Non-pigmented ciliary epithelial cell (primary cell): ENCODE data around the gene CALML4.
"Not testable (repeated sequence)": the region's sequence is repeated elsewhere in the genome, so short reads cannot be mapped to it uniquely, and the experiment has no call there.

ENCODE experiments used
- DNase-seq: peaks from one replicate; pipeline ENCODE4 v3.0.0-alpha.2; 2010; ENCODE audit warnings: low read depth

Gene CALML4, protein sequence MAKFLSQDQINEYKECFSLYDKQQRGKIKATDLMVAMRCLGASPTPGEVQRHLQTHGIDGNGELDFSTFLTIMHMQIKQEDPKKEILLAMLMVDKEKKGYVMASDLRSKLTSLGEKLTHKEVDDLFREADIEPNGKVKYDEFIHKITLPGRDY

DNA sequence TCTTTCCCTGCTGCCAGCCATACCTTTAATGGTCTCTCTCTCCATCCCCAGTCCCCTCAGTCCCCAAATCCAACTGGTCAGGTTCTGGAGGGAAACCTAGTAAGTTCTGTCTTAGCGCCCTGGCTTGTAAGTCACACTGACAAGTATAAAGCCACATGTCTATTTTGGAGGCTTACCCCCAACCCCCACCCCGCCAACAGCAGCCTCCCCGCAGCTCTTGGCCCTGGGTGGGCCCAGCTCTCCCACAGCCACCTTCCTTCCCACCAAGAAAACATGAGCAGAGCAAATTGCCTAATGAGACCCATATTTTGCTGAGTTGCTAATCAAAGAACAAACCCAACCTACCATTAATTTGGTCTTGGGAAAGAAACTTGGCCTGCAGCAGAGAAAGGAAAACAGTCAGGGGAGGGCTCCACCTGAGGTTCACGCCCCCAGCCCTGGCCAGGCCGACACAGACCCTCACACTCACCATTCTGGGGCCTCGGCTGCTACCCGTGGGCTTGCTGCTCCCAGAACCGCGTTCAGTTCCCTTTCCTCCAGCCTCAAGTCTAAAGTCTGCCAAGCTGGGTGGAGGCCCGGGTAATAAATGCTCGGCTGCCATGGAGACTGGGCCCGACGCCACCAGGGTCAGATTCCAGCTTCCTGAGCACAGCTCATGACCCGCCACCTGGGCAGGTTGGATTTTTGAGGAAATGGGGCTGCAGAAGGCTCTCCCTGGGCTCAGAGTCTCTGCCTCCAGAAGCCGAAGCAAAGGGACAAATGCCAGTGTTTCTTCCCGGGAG is at the start of gene CALML4:
Gene CALML4 (minus strand): TSS at position 557 of the 782 bp plus-strand sequence. CDS start 85 bp downstream, at position 472.
- no peak for DNase-seq

DNA sequence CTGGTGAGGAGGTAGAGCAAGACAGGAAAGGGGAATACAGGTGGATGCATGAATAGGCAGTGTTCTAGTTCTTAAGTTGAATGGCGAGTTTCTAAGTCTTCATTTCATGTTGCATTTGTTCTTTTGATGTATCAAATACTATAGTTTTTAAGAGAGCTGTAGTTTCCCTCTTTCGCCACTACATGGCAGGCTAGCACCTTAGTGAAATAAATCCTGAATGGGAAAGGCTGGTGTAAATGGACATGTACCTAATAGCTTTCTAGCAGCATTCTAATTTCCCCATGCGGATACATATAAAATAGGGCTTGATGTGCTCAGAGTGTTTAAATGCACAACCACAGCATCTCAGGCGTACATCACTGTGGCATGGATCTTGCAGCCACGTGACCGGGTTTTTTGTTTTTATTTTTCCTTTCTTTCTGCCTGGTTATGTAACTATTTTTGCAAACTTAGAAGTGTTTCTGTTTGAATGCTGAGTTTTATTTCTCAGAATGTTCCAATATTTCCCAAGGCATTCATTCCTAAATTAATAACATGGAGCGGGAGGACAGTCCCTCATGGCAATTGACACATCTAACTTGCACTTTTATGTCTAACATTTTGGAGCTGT is 47.9 kb upstream of the CALML4 start:
- no peak for DNase-seq

DNA sequence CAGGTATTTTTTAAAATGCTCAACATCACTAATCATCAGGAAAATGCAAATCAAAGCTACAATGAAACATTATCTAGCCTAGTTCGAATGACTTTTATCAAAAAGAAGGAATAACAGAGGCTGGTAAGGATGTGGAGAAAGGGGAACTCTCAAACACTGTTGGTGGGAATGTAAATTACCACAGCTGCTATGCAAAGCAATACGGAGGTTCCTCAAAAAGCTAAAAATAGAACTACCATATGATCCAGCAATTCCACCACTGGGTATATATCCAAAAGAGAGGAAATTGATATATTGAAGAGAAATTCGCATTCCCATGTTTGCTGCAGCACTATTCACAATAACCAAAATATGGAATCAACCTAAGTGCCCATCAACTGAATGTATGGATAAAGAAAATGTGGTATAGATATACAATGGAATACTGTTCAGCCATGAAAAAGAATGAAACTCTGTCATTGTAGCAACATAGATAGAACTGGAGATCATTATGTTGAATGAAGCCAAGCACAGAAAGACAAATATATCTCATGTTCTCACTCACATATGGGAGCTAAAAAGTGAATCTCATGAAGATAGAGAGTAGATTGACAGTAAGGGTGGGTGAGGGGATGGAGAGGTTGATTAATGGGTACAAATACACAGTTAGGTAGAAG is 44.1 kb upstream of the CALML4 start:
- DNase-seq = no peak

DNA sequence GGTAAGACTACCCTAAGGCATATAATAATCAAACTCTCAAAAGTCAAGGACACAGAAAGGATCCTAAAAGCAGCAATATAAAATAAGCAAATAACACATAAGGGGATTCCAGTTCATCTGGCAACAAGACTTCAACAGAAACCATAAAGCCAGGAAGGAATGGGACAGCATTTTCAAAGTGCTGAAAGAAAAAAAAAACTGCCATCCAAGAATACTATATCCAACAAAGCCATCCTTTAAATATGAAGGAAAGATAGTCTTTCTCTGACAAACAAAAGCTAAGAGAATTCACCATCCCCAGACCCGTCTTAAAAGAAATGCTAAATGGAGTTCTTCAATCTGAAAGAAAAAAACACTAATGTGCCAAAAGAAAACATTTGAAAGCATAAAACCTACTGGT is 39.1 kb upstream of the CALML4 start:
- DNase-seq = no peak

DNA sequence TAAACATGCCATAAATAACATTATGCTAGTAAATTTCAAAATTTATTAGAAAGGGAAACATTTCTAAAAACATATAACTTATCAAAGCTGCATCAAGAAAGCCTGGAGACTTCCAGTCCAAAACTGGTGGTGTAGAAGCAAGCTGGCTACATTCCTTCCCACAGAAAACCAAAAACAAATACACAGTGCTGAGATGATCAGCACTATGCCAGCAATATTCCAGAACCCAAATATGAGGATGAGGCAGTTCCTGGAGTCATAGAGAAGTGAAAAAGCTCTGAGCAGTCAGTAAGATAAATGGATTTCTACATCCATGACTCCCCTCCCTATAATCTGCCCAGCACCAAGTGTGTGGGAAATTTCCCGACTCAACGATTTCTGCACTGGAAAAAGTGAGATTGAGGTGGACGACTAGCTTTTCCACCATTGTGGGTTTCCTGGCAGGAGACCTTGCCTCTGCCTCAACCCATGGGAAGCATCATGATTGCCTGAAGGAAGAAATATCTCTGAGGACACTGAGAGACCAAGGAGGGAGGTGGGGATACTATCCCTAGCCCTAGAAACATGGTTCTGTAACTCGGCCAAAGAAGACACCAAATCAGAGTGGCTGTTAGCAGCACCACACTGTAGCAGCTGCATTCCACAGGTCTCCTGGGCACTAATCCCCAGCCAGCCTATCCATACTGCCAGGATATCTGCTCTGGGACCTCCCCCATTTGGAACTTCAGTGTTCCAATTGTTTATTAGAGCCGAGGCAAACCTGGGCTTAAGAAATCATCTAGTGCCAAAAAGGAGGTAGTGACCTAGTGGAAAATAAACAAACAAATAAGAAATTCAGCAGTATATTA is 36.2 kb upstream of the CALML4 start:
- DNase-seq = no peak

DNA sequence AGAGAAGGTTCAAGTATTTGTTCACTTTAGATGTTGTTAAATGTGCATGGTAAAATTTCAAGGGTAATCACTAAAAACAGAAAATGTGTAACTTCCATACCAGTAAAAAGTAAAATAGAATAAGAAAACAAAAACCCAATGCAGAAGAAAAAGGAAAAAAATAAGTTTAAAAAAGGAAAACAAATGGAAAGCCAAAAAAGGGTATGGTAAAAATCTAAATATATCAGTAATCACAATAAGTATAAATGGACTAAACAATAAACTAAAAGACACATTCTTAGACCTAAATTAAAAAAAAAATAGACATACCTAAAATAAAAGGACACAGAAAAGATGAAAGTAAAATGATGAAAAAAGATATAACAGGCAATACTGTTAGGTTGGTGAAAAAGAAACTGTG is 33.9 kb upstream of the CALML4 start:
- no peak for DNase-seq

DNA sequence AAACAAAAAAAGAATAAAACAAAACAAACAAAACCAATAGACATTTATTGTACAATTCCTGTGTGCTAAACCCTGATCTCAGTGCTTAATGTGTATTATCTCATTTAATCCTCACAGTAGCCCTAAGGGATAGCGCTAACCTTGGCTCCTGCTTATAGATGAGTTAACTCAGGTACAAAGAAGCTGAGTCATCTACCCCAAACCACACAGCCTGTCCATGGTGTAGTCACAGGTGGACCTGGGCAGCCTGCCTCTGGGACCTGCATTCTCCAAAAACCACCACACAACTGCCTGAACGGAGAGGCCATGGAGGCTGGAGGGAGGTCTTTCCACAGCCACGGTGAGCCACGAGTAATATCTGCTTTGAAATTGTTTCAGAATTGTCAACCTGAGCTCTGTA is 29.9 kb upstream of the CALML4 start:
- no peak for DNase-seq

DNA sequence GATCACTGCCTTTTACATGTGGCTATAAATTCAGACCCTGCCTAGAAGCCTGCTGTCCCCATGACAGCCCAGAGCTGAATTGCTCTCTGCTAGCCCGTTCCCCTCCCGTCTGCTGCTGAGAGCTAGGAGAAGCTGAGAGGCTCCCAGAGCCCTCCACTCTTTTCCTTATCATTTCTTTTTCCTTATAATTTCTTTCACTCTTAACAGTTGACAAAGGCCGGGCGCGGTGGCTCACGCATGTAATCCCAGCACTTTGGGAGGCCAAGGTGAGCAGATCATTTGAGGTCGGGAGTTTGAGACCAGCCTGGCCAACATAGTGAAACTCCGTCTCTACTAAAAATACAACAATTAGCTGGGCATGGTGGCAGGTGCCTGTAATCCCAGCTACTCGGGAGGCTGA is 29.4 kb upstream of the CALML4 start:
- DNase-seq = not testable (repeated sequence)

DNA sequence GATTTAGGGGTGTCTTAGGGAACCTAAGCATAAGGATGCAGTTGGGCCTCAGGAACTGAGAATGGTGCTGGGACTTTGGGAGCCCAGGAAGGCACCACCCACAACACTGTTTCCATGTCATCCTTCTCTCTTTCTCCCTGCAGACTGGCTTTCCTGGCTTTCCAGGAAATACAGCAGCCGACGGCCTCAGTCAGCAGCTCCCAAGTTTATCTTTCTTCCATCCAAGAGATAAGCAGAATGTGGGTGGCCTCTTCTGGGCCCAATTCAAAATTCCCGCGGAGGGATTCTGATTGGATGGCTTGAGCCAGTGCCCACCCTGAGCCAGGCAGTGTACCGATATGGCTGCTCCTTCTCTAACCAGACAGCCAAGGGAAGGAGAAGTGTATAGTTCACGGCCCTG is 28.9 kb upstream of the CALML4 start:
- DNase-seq = no peak

DNA sequence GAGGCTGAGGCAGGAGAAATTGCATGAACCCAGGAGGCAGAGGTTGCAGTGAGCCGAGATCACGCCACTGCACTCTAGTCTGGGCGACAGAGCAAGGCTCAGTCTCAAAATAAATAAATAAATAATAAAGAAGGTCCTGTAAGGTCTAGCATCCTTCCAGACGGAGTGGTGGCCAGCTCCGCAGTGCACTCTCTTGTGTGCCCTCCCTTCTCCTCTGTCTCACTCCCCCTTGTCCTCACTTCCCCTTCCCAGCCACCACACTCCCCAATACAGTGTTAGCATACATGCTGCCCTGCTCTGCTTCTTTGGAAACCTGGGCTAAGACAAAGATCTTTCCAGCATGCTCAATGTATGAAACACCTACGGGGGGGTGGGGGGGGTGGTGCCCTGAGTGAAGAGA is 27.8 kb upstream of the CALML4 start:
- DNase-seq = no peak

DNA sequence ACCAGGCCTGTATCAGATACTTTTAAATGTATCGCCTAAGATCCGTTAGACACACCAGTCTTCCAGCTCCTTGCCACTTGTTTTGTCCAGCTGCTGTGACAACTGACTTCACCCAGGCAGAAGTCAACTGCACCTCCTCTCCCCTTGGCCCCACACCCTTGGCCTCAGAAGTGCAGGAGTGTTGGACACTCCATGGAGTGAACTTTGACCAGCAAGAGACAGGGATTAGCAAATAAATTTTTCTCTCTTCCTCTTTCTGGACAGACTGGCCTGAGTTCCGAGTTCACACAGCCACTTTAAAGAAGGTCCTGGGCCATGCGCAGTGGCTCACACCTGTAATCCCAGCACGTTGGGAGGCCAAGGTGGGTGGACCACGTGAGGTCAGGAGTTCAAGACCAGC is 27.3 kb upstream of the CALML4 start:
- DNase-seq = no peak

DNA sequence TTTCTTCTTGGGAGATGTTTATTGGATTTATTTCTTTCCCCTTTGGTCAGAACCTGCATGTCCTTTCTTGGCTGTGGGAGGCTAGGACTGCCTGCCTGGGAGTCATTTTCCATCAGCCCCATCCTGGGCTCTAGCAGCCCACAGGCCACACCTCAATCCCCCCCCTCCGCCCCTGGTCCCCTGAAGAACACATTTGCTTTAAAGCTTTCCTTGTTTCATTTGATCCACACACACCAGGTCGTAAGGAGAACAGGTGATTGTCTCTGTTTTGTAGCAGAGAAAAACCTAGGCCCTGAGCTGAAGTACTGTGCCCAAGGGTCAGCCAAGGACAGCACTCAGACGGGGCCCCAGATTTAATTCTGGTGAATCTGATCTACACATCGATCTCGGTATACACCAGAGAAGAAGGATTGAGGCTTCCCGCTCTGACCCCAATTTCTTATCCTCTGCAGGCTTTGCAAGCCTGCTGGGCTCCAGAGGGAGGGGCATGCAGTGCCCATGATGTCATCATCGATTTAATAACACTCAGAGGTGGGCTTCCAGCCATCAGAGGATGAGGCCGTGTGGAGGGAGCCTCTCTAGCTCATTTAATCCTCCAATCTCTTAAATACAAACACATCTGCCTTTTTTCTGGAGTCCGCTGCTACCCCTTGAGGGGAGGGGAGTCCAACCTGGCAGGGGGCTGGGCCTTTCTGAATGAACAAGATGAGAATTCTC is 26.1 kb upstream of the CALML4 start:
- DNase-seq = no peak

DNA sequence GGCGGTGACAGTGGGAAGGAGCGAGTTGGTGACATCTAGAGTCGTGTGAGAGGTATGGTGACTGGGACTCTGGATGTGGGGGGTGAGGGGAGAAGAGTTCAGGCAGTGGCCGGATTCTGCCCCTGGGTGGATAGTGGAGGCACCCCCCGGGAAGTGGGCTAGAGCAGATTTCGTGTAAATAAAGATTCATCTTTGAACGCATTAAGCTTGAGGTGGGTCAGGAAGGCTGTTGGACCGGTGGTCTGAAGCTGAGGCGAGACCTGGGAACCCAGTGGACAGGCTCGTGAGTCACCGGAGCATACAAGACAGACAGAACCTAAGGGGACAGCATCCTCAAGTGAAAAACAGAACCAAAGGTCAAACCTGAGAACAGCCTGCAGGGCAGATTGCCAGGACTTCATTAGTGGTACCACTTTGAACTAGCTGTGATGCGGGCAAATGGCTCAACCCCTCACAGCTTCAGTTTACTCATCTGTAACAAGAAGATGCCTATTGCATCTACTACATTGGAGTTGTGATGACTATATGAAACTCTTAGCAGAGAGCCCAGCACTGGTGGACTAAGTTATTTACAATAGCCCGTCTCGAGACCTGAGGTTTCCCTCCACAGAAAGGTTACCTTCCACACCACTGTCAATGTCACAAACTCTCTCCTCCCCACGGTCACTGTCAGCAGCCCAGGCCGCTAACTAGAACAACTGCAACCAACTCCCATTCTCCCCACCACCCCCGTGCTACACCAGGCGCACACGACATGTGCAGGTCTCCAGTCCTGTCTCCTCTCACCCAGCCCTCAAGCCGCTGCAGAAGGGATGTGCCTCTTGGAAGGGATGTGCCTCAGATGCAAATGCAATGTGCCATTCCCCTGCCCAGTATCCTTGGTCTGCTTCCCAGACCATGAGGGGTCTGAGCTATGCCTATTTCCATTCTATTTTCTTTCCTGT is 25.3 kb upstream of the CALML4 start:
- DNase-seq = no peak

DNA sequence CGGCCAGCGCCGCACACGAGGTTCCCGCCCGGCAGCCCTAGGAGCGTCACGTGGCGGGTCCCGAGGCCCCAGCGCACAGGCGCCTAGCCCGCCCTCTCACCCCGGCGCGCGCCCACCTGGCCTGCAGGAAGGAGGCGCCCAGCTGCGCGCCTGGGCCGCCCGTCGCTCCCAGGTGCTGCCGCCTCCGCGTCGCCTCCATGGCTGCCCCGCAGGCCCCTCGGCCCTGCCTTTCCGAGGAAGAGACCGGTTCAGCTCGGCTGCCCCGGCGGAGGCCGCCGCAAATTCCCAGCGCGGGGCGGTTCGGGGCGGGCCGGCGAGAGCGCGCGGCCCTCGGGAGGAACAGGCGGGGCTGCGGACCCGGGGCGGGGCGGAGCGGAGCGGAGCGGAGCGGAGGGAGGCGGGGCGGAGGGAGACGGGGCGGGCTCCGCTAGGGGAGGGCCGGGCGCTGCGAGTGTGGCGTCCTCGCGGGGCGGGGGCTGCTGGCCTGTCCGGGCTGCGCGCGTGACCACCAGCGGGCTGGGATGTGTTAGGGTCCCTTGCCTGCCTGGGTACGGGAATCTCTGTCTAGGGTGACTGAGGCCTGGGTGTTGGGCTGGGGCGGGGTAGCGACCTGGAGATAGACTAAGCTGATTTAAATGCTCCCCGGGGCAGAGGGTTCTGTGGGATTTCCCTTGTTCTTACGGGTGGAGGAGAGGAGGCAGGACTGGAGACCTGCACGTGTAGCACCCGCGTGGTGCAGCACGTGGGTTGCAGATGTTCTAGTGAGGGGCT is 24.4 kb upstream of the CALML4 start, which contains the start of gene CLN6:
Gene CLN6 (minus strand): TSS at position 343 of the 771 bp plus-strand sequence. CDS start 144 bp downstream, at position 199.
- DNase-seq = no peak

DNA sequence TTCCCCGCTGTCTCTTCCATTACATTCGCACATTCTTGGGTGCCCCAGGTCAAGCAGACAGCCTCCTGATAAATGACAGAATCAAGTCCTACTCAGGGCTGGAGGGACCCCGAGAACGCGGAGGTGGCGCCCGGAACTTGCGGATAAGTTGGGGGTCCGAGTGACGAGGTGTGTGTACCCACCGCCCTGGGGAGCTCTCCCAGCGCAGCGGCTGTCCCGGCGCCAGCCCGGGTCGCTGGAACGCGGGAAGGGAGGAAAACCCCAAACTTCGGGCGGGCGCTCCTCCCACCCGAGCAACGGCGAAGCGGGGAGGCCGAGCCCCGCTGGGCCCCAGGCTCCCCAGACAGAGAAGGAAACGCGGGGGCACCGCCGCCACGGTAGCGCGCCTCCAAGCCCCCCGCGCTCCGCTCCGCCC is 23.8 kb upstream of the CALML4 start:
- no peak for DNase-seq

DNA sequence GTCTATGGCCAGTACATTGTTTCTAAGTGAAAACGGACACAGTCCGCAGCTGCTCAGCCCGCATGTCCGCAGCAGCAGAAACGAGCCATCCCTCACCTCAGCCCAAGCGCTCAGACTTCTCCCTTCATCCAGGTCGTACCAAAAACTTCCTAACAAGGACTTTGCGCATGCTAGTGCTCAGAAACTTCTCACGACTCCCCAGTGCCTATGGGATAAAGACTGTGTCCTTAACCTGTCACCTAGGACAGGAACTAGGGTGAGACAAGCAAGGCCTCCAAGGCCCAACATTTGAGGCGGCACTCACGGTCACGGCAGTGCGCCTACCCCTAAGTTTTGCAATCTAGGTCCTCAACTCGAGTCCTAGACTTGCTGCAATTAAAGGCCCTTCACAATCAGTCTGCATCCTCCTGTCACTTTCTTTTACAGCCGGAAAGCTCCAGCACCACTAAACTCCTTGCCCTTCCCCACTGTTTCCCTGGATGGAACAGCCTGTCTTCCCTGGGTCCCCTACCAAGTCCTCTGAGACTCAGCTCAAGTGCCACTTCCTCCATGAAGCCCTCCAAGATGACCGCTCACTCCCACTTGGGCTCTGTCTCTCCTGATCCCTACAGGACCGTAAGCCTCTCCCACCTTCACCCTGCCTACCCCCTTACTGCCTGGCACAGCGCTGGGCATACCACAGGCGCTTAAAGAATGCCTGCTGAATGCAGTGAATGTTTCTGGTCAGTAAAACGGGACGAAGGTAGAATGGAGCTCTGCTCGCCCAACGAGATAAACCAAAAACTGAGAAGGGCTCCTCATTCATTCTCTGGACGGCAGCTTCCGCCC is 23.2 kb upstream of the CALML4 start:
- DNase-seq = no peak

DNA sequence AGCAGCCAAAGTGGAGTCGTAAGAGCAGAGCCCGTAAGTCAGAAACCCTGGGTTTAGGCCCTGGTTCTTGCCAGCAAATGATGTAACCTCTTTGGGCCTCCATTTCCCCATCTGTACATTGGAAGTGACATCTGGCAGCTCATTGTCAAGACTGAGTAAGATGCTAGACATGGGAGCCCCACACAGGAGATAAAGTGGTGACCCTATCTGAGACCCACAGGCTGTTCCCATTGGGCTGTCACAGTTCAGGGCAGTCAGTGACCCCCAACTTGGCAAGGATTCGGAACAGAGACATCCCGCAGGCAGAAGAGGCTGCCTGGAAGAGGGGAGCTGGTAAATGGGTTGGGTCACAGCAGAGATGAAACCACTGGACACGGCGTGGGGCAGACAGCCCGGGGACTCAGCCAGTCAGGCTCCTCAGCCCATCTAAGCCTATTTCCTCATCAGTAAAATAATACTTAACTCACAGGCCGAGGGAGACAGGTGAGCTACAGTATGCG is 22.6 kb upstream of the CALML4 start:
- DNase-seq = no peak

DNA sequence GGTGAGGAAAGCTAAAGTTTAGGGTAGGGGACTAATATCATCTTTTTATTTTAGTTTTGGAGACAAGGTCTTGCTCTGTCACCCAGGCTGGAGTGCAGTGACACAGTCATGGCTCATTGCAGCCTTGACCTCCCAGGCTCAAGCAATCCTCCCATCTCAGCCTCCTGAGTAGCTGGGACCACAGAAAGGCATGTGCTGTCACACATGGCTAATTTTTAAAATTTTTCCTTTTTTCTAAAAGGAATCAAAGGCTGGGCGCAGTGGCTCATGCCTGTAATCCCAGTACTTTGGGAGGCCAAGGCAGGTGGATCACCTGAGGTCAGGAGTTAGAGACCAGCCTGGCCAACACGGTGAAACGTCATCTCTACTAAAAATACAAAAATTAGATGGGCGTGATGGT is 20.3 kb upstream of the CALML4 start:
- DNase-seq = not testable (repeated sequence)
